ENCODE data around the gene ZNF653. TPM values are rescaled to one million over a fixed set of nuclear protein-coding genes. Genes with fewer than 3 reads are reported as not detected.

ZNF653 gene
- total and polyA plus RNA-seq, 2 donors (not counting 3 experiments of a cell fraction or from before 2014, with no cell fraction given): 7.0 to 8.7 TPM

GRCh38 chr19:11463391-11463790 lies 42.2 kb downstream of the ZNF653 start:
- FAIRE-seq (no peak), DNase-seq (ENCODE audit: low read depth, low spot score) (no peak)
- no peaks in the 10 kb centered on the region for H3K9me3 ChIP-seq (replicated peaks; ENCODE audit: control insufficient read depth, insufficient read depth, low read length)
- ChIA-PET POLR2A (no interaction called here), CTCF (interaction anchor here (0.9 kb wide), 1 partner anchor 18 kb away, joined by 3 read pairs; no protein-coding TSS in a partner anchor)
- no peaks in the 10 kb centered on the region for H4K20me1 ChIP-seq (replicated peaks; ENCODE audit: control insufficient read depth, extremely low read depth, insufficient read depth, low read length)
- TF ChIP-seq GATA2 (IDR thresholded peaks at IDR 0.05; ENCODE audit: insufficient read depth, insufficient read length, low read depth, low read length): no peak
- TF ChIP-seq MAX (IDR thresholded peaks at IDR 0.05; ENCODE audit: insufficient read depth, insufficient read length): no peak
- no peak for TF ChIP-seq MYC (IDR thresholded peaks at IDR 0.05; ENCODE audit: low read depth, low read length)
- no peak for TF ChIP-seq POLR2AphosphoS5 (IDR thresholded peaks at IDR 0.05; ENCODE audit: insufficient read depth, low read depth, low read length)
- TF ChIP-seq JUN (IDR thresholded peaks at IDR 0.05; ENCODE audit: borderline replicate concordance, insufficient read depth, insufficient read length, low read depth): no peak
- no peak for TF ChIP-seq FOS (IDR thresholded peaks at IDR 0.05; ENCODE audit: borderline replicate concordance, insufficient read depth, low read length)
- no peak for TF ChIP-seq POLR2A (IDR thresholded peaks at IDR 0.05; ENCODE audit: low read depth, low read length)
- TF ChIP-seq EZH2 (IDR thresholded peaks at IDR 0.05; ENCODE audit: borderline replicate concordance, low read depth, low read length, severe bottlenecking): no peak
- TF ChIP-seq, protein P1, sequence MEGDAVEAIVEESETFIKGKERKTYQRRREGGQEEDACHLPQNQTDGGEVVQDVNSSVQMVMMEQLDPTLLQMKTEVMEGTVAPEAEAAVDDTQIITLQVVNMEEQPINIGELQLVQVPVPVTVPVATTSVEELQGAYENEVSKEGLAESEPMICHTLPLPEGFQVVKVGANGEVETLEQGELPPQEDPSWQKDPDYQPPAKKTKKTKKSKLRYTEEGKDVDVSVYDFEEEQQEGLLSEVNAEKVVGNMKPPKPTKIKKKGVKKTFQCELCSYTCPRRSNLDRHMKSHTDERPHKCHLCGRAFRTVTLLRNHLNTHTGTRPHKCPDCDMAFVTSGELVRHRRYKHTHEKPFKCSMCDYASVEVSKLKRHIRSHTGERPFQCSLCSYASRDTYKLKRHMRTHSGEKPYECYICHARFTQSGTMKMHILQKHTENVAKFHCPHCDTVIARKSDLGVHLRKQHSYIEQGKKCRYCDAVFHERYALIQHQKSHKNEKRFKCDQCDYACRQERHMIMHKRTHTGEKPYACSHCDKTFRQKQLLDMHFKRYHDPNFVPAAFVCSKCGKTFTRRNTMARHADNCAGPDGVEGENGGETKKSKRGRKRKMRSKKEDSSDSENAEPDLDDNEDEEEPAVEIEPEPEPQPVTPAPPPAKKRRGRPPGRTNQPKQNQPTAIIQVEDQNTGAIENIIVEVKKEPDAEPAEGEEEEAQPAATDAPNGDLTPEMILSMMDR (IDR thresholded peaks at IDR 0.05; ENCODE audit: extremely low read depth in 1 of 2, insufficient read depth in 1 of 2, low read depth in 1 of 2, low read length in 2 of 2): no peak
- no TSS peak for BruUV-seq (replicated peaks)
- no peak overlapping the region for H2AFZ ChIP-seq (ENCODE audit: low read depth, low read length)
- H3K27ac ChIP-seq (ENCODE audit: insufficient read depth, low read depth, low read length): no peak overlapping the region
- dilution Hi-C loops (cut with MboI; ENCODE audit: extremely low pct_ligation_motif_present, low sequenced_read_pairs): no loop called here
- intact Hi-C loops (cut with micrococcal nuclease): no loop called here
- no peak overlapping the region for H3K4me3 ChIP-seq (replicated peaks in 1 of 3; ENCODE audit: insufficient read depth in 1 of 3, low read depth in 1 of 3, low read length in 3 of 3)
- H3K27me3 ChIP-seq (ENCODE audit: control insufficient read depth in 2 of 2, insufficient read depth in 2 of 2, low read length in 2 of 2): no peaks in the 10 kb centered on the region
- H3K9me1 ChIP-seq (replicated peaks; ENCODE audit: control insufficient read depth, extremely low read depth, insufficient read depth, low read length): no peaks in the 10 kb centered on the region
- H3K4me2 ChIP-seq (ENCODE audit: insufficient read depth, low read length): no peak overlapping the region
- no peak overlapping the region for H3K9ac ChIP-seq (replicated peaks; ENCODE audit: extremely low read depth, insufficient read depth, low read length)
- no peaks in the 10 kb centered on the region for H3K79me2 ChIP-seq (ENCODE audit: control insufficient read depth, insufficient read depth, low read length)
- no peaks in the 10 kb centered on the region for H3K4me1 ChIP-seq (ENCODE audit: control insufficient read depth, extremely low read depth, insufficient read depth, low read length)
- H3K36me3 ChIP-seq (ENCODE audit: control insufficient read depth in 2 of 2, extremely low read depth in 1 of 2, insufficient read depth in 2 of 2, low read length in 2 of 2): no peaks in the 10 kb centered on the region
